BLaER1 (cell line): ENCODE data around the gene CHST13.

Experiments used
- H3K27ac ChIP-seq: shearing (Covaris generic); formaldehyde crosslinking; 2 replicates; pipeline ENCODE4 v1.8.1; 2022
- H3K27me3 ChIP-seq: shearing (Covaris generic); formaldehyde crosslinking; 2 replicates; pipeline ENCODE4 v1.8.1; 2022
- H3K36me3 ChIP-seq: shearing (Covaris generic); formaldehyde crosslinking; 2 replicates; pipeline ENCODE4 v1.8.1; 2022
- H3K4me1 ChIP-seq: shearing (Covaris generic); formaldehyde crosslinking; 2 replicates; pipeline ENCODE4 v1.8.1; 2022
- H3K4me2 ChIP-seq: shearing (Covaris generic); formaldehyde crosslinking; 2 replicates; pipeline ENCODE4 v1.8.1; 2022
- H3K4me3 ChIP-seq: shearing (Covaris generic); formaldehyde crosslinking; 2 replicates; pipeline ENCODE4 v1.8.1; 2022
- H3K9ac ChIP-seq: shearing (Covaris generic); formaldehyde crosslinking; 2 replicates; pipeline ENCODE4 v1.8.1; 2022
- H3K9me3 ChIP-seq: shearing (Covaris generic); formaldehyde crosslinking; 2 replicates; pipeline ENCODE4 v1.8.1; 2022
- H4K20me1 ChIP-seq: shearing (Covaris generic); formaldehyde crosslinking; 2 replicates; pipeline ENCODE4 v1.8.1; 2022
- Cebpa-rat ChIP-seq: shearing (Covaris generic); IDR thresholded peaks from 2 replicates; pipeline ENCODE4 v1.8.1; 2022

Gene CHST13

DNA sequence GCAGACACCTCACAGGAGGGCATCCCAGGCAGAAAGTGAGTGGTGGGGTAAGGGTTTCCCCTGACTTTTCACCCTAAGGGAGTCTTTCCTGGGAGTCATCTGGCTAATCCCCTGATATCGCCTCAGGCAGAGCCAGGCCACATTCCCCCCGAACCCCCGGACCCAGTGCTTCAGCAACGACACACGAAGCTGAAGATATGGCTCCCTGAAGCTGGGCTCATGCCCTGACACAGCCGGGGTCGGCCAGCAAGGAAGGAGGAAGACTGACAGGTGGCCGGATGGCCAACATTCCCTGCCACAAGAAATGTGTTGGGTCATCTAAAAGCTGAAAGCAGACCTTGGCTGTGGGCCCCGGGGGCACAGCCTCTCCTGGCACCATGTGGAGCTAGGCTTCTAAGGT is 14.4 kb downstream of the CHST13 start:
- Histone ChIP-seq H3K9me3 (peaks cover 6% of the 10 kb centered on the region), H3K4me1 (peaks cover 50% of the 10 kb centered on the region), H3K9ac (no peak overlapping the region), H3K27ac (no peak overlapping the region), H3K36me3 (no peaks in the 10 kb centered on the region), H4K20me1 (no peaks in the 10 kb centered on the region), H3K27me3 (no peaks in the 10 kb centered on the region), H3K4me2 (peak overlapping the region; percentile 52), H3K4me3 (no peak overlapping the region)
- TF ChIP-seq Cebpa-rat, result no peak

DNA sequence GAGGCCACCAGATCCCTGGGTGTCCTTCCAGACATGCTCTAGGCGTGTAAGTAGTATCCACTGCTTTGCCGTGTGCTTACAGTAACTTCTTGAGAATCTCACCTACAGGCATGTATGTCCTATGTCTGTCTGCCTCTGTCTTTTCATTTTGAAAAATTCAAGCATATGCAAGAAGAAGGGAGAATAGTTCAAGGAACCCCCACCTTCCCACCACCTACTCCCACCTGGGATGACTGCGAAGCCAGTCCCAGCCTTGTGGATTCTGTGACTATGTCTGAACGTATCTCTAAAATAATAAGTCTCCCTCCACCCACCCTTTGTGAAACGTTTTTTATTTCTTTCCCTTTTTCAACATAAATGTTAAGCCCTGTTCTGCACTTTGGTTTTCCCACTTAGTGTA is 15.0 kb downstream of the CHST13 start:
- H3K4me3 ChIP-seq, result no peak overlapping the region
- H3K4me1 ChIP-seq, result peaks cover 54% of the 10 kb centered on the region
- peaks cover 6% of the 10 kb centered on the region for H3K9me3 ChIP-seq
- no peaks in the 10 kb centered on the region for H3K27me3 ChIP-seq
- no peaks in the 10 kb centered on the region for H3K36me3 ChIP-seq
- H4K20me1 ChIP-seq, result no peaks in the 10 kb centered on the region
- no peak overlapping the region for H3K27ac ChIP-seq
- TF ChIP-seq Cebpa-rat, result no peak
- H3K4me2 ChIP-seq, result no peak overlapping the region; the same call in 1 of the 2 replicates
- H3K9ac ChIP-seq, result no peak overlapping the region

DNA sequence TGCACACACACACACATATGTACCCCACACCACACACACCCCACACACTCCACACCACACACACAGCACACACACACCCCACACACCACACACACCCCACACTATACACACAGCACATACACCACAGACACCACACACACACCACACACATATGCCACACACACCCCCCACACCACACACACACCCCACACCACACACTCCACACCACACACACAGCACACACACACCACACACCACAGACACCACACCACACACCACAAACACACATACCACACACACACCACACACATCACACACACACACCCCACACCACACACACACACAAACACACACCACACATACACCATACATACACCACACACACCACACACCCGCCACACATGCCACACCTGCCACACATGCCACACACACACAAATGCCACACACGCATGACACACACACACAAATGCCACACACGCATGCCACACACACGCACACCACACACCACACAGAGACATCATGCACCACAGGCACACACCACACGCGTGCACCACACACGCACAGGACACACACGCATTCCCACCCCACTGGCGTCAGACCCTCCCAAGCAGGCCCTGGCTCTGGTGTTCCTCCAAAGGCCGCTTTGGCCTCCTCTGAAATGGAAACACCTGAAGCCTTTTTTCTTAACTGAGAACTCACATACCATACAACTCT is 15.7 kb downstream of the CHST13 start:
- H3K4me3 ChIP-seq, result no peak overlapping the region
- H3K27me3 ChIP-seq, result no peaks in the 10 kb centered on the region
- H4K20me1 ChIP-seq, result no peaks in the 10 kb centered on the region
- 0 out of 2 replicates have a peak overlapping the region, but pooled peaks have one; percentile 63 for H3K27ac ChIP-seq
- H3K9me3 ChIP-seq, result peaks cover 6% of the 10 kb centered on the region
- no peak for TF ChIP-seq Cebpa-rat
- H3K36me3 ChIP-seq, result no peaks in the 10 kb centered on the region
- H3K4me2 ChIP-seq, result peak overlapping the region; percentile 71
- no peak overlapping the region for H3K9ac ChIP-seq
- peaks cover 61% of the 10 kb centered on the region for H3K4me1 ChIP-seq

DNA sequence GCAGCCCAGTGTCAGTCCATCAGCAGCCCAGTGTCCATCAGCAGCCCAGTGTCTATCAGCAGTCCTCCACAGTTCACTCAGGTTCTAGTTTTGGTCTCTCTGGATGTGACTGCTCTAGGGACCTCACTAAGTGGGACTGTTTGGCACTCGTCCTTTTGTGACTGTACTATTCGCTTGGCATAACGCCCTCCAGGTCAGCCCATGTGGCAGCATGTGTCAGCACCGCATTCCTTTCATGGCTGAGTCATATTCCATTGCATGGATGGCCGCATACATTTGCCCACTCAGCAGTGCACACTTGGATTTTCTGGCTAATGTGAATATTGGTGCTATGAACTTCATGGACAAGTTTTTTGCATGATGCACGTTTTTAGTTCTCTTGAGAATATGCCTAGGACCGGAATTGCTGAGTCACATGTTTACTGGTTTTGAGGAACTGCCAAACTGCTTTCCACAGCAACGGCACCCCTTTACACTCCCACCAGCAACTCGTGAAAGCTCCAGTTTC is 16.4 kb downstream of the CHST13 start:
- Histone ChIP-seq H3K27ac (peak overlapping the region; percentile 63), H3K9me3 (peaks cover 6% of the 10 kb centered on the region), H3K4me2 (peak overlapping the region; percentile 71), H3K27me3 (no peaks in the 10 kb centered on the region), H3K9ac (0 out of 2 replicates have a peak overlapping the region, but pooled peaks have one; percentile 35), H3K4me1 (peaks cover 68% of the 10 kb centered on the region), H3K4me3 (no peak overlapping the region), H4K20me1 (no peaks in the 10 kb centered on the region), H3K36me3 (no peaks in the 10 kb centered on the region)
- no peak for TF ChIP-seq Cebpa-rat

DNA sequence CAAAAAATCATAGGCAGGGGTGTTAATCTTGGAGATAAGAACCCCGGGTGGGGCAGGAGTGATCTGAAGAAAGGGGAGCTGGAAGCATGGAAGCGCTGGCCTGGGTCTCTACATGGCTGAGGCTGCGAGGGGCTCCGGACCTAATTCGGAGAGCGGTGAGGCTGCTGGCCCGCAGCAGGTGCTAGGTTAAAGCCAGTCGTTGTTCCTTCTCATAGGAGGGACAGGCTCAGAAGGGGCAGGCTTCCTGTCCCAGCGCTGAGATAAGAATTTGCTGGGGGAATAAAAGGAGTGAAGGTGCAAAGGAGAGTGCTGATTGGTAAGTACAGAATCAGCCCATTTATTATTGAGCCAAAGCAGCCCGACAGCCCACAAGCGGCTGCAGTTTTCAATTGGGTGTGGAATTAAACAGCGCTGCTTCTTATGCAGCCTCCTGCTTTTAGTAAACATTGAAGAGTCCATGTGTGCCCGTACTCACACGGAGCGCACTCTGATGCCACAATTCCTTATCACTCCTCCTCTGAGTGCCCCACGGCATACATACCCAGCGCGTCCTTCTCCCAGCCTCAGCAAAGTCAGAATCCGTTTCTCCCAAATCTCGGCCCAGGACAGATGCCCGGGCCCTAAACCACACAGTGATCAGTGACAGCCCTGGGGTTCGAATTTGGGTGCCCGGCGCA is 17.1 kb downstream of the CHST13 start:
- Histone ChIP-seq H3K4me3 (no peak overlapping the region), H4K20me1 (no peaks in the 10 kb centered on the region), H3K27ac (peak overlapping the region; percentile 63)

DNA sequence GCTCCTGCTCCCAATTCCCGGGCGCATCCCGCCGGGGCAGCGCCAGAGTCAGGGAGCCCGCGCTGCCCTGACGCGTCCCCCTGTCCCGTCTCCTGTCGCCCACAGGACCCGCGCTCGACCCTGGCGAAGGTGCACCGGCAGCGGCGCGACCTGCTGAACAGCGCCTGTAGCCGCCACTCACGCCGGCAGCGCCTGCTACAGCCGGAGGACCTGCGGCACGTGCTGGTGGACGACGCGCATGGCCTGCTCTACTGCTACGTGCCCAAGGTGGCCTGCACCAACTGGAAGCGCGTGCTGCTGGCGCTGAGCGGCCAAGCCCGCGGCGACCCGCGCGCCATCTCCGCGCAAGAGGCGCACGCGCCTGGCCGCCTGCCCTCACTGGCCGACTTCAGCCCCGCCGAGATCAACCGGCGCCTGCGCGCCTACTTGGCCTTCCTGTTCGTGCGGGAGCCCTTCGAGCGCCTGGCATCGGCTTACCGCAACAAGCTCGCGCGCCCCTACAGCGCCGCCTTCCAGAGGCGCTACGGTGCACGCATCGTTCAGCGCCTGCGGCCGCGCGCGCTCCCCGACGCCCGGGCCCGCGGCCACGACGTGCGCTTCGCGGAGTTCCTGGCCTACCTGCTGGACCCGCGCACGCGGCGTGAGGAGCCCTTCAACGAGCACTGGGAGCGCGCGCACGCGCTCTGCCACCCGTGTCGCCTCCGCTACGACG is 17.8 kb downstream of the CHST13 start:
- peaks cover 65% of the 10 kb centered on the region for H3K4me1 ChIP-seq
- H3K27me3 ChIP-seq, result no peaks in the 10 kb centered on the region
- H3K27ac ChIP-seq, result peak overlapping the region; percentile 63; the same call in 1 of the 2 replicates
- H3K4me3 ChIP-seq, result no peak overlapping the region
- no peak for TF ChIP-seq Cebpa-rat
- no peaks in the 10 kb centered on the region for H4K20me1 ChIP-seq
- H3K9ac ChIP-seq, result no peak overlapping the region
- H3K9me3 ChIP-seq, result peaks cover 6% of the 10 kb centered on the region
- peak overlapping the region; percentile 71 for H3K4me2 ChIP-seq
- H3K36me3 ChIP-seq, result no peaks in the 10 kb centered on the region

More for the DNA sequence above, 17.1 kb downstream of the CHST13 start:
- H3K9me3 ChIP-seq, result peaks cover 6% of the 10 kb centered on the region
- peak overlapping the region; percentile 35; the same call in 1 of the 2 replicates for H3K9ac ChIP-seq
- peak overlapping the region; percentile 71 for H3K4me2 ChIP-seq
- H3K36me3 ChIP-seq, result no peaks in the 10 kb centered on the region
- peaks cover 69% of the 10 kb centered on the region for H3K4me1 ChIP-seq
- no peak for TF ChIP-seq Cebpa-rat
- H3K27me3 ChIP-seq, result no peaks in the 10 kb centered on the region

DNA sequence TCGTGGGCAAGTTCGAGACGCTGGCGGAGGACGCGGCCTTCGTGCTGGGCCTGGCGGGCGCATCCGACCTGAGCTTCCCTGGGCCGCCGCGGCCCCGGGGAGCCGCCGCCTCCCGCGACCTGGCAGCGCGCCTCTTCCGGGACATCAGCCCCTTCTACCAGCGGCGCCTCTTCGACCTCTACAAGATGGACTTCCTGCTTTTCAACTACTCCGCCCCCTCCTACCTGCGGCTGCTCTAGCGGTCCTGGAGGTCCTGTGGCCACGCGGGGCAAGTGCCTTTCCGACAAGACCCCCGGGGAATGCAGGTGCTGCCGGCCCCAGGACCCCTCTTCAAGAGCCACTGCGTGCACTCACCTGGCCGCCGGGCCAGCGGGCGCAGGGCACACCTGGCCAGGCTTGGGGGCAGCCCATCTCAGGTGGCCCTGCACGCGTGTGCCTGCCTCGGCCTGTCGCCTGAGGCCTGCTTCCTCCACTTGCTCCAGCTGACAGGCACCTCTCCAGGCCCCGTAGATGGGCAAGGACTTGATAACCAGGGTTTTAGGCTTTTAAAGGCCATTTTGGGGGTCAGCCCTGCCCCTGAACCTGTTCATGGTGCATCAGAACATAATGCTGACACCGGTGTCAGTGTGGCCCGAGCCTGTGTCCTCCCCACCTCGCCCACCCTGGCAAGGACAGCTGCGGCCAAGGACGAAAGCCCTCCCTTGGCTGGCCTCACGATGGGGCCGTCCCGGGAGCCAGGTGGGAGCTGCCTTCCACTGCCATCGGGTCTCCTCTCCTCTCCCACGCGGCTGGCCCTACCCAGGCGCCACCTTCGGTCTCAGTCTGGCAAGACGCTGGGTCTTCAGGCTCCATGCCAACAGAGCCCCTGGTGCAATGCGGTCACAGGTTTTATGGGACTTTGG is 18.6 kb downstream of the CHST13 start:
- no peaks in the 10 kb centered on the region for H3K36me3 ChIP-seq
- peaks cover 57% of the 10 kb centered on the region for H3K4me1 ChIP-seq
- H3K9me3 ChIP-seq, result peaks cover 6% of the 10 kb centered on the region
- no peak overlapping the region for H3K9ac ChIP-seq
- H3K27me3 ChIP-seq, result no peaks in the 10 kb centered on the region
- no peak overlapping the region for H3K27ac ChIP-seq
- H3K4me3 ChIP-seq, result no peak overlapping the region
- TF ChIP-seq Cebpa-rat, result no peak
- no peaks in the 10 kb centered on the region for H4K20me1 ChIP-seq
- H3K4me2 ChIP-seq, result no peak overlapping the region

DNA sequence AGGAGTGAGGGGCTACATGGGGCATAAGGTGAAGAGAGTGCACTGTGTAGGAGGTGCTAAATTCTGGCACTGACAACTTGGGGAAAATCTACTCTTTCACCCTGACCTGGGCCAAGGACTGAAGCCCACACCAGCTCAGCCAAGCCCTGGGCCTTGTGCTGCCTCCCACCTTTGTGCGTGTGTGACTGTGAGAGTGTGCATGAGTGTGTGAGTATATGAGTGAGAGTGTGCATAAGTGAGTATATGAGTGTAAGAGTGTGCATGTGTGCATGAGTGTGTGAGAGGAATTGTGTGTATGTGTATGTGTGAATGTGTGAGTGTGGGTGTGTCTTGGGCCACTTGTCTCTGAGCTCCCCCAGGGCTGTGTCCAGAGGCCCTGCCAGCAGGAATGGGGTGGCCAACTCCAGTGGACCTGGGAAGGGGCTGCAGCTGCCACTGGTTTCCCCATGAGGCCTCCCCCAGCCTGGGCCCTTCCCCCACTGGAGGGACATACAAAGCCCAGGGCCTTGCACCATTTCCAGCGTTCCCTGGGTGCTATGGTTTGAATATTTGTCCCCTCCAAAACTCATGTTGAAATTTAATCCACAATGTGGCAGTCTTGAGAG is 19.6 kb downstream of the CHST13 start:
- no peaks in the 10 kb centered on the region for H4K20me1 ChIP-seq
- H3K27ac ChIP-seq, result peak overlapping the region; percentile 13; the same call in 1 of the 2 replicates
- H3K4me1 ChIP-seq, result peaks cover 51% of the 10 kb centered on the region
- H3K4me3 ChIP-seq, result no peak overlapping the region
- TF ChIP-seq Cebpa-rat, result no peak
- no peaks in the 10 kb centered on the region for H3K36me3 ChIP-seq
- no peak overlapping the region for H3K4me2 ChIP-seq
- no peaks in the 10 kb centered on the region for H3K27me3 ChIP-seq
- no peak overlapping the region for H3K9ac ChIP-seq
- H3K9me3 ChIP-seq, result peaks cover 6% of the 10 kb centered on the region
